Bronchial epithelial cell (primary cell): ENCODE results near the gene ZNF215. TPM values are rescaled to one million over a fixed set of nuclear protein-coding genes. Genes with fewer than 3 reads are reported as not detected.
A peak's percentile ranks its signal among the peaks of the same experiment; 100 is the strongest.
"Not testable (repeated sequence)": the region's sequence is repeated elsewhere in the genome, so short reads cannot be mapped to it uniquely, and the experiment has no call there.

Experiments
- DNase-seq: peaks from one replicate; pipeline ENCODE4 v3.0.0-alpha.2; 2010; ENCODE audit warnings: low read depth
- FAIRE-seq: peaks from 2 replicates; lab custom pipeline; 2011; peaks lifted over from hg19 to GRCh38; lab: Jason Lieb, UNC
- H3K27me3 ChIP-seq: 2 replicates; pipeline ENCODE4 v1.5.1; 2011; ENCODE audit warnings: low read length; ENCODE audit not compliant: control insufficient read depth, insufficient read depth
- H3K36me3 ChIP-seq: 2 replicates; pipeline ENCODE4 v1.5.1; 2011; ENCODE audit warnings: low read length; ENCODE audit not compliant: control insufficient read depth, insufficient read depth
- H3K4me3 ChIP-seq: 2 replicates; pipeline ENCODE4 v1.5.1; 2011; ENCODE audit warnings: mild to moderate bottlenecking, low read depth, low read length, control low read depth
- CTCF ChIP-seq: IDR thresholded peaks from 2 replicates; pipeline ENCODE4 v1.5.1; 2011; ENCODE audit warnings: mild to moderate bottlenecking, moderate library complexity, low read length, control low read depth, inconsistent platforms; ENCODE audit not compliant: insufficient read depth, severe bottlenecking
- total RNA-seq: library from RNA; depleted of rRNA; stranded (reverse); fragments of >200 nt; gene quantifications from 2 replicates; pipeline ENCODE4 v1.2.1, GENCODE V29; 2014

The ZNF215 gene
- 4.7 and 6.1 TPM in 2 replicates for total RNA-seq

- no peak for TF ChIP-seq CTCF
- peak within 1 kb of the TSS; percentile 52 for H3K4me3 ChIP-seq
- H3K36me3 ChIP-seq = no peaks in the 10 kb centered on the region
- H3K27me3 ChIP-seq = no peaks in the 10 kb centered on the region
- DNase-seq (peak; percentile 81), FAIRE-seq (no peak)
These were observed at the start of gene ZNF215 for GRCh38 chr11:6926208-6927029. ZNF215 (plus strand) TSS chr11:6926426; CDS start chr11:6932273, 5,847 bp downstream.

DNA sequence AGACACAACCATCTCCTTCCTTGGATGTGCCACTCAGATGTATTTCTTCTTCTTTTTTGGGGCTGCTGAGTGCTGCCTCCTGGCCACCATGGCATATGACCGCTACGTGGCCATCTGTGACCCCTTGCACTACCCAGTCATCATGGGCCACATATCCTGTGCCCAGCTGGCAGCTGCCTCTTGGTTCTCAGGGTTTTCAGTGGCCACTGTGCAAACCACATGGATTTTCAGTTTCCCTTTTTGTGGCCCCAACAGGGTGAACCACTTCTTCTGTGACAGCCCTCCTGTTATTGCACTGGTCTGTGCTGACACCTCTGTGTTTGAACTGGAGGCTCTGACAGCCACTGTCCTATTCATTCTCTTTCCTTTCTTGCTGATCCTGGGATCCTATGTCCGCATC lies 49.3 kb upstream of the ZNF215 start:
- TF ChIP-seq CTCF = no peak
- no peak for DNase-seq
- H3K27me3 ChIP-seq = no peaks in the 10 kb centered on the region
- no peak overlapping the region for H3K4me3 ChIP-seq
- no peaks in the 10 kb centered on the region for H3K36me3 ChIP-seq
- FAIRE-seq = no peak

DNA sequence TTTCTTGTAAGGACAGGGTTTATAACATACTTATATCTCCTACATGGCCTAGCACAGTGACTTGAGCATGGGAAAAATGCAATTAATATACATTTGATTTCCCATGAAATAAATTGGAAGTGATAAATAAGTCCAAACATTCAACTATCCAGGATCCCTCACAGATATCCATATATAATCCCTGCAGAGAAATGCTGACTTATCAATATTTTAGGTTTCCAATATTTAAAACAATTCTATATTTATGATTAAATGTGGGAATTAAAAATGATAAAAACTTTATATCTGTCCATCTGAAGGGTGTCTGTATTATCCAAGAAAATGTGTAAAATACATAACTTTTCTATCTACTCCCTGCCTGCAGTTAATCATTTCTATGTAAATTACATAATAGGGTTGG lies 43.5 kb upstream of the ZNF215 start:
- no peak for TF ChIP-seq CTCF
- no peak for FAIRE-seq
- H3K4me3 ChIP-seq = no peak overlapping the region
- no peaks in the 10 kb centered on the region for H3K27me3 ChIP-seq
- no peak for DNase-seq
- H3K36me3 ChIP-seq = no peaks in the 10 kb centered on the region

DNA sequence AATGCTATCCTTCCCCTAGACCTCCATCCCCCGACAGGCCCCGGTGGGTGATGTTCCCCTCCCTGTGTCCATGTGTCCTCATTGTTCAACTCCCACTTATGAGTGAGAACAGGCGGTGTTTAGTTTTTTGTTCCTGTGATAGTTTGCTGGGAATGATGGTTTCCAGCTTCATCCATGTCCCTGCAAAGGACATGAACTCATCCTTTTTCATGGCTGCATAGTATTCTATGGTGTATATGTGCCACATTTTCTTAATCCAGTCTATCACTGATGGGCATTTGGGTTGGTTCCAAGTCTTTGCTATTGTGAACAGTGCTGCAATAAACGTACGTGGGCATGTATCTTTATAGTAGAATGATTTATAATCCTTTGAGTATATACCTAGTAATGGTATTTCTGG lies 38.5 kb upstream of the ZNF215 start:
- FAIRE-seq, DNase-seq, H3K4me3 ChIP-seq, H3K36me3 ChIP-seq, H3K27me3 ChIP-seq: not testable (repeated sequence)

DNA sequence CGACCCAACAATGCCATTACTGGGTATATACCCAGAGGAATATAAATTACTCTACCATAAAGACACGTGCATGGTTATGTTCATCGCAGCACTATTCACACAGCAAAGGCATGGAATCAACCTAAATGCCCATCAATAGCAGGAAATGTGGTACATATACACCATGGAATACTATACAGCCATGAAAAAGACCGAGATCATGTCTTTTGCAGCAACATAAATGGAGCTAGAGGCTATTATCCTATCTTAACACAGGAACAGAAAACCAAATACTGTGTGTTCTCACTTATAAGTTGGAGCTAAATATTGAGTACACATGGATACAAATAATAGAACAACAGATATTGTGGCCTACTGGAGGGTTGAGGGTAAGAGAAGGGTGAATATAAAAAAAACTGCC lies 37.4 kb upstream of the ZNF215 start:
- no peak for FAIRE-seq
- TF ChIP-seq CTCF = no peak
- Histone ChIP-seq H3K36me3 (no peaks in the 10 kb centered on the region), H3K27me3 (no peaks in the 10 kb centered on the region), H3K4me3 (no peak overlapping the region)
- no peak for DNase-seq

DNA sequence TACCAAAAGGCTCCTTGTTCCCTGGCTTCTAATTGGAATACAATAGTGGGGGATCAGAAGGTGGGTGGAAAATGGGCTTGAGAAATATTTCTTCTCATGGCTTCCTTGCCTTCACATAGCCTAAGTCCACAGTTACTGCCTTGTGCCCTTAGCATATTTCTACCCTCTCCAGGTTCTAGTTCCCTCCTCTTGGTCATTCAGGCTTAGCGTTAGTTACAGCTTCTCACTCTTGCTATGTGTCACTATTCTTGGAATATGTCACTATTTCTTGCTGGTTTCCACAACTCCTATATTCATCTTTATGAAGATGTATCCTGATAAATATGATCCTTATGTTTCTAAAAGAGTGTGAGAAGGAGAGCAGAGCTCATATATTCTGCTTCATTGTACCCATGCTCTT lies 36.4 kb upstream of the ZNF215 start:
- no peaks in the 10 kb centered on the region for H3K27me3 ChIP-seq
- no peak overlapping the region for H3K4me3 ChIP-seq
- no peak for FAIRE-seq
- no peak for DNase-seq
- H3K36me3 ChIP-seq = no peaks in the 10 kb centered on the region
- TF ChIP-seq CTCF = no peak
